ENCODE results near the gene SMIM36. TPM values are rescaled to one million over a fixed set of nuclear protein-coding genes. Genes with fewer than 3 reads are reported as not detected.
"Not testable (repeated sequence)": the region's sequence is repeated elsewhere in the genome, so short reads cannot be mapped to it uniquely, and the experiment has no call there.

SMIM36 gene
- polyA plus RNA-seq, 4 donors = 0.07 to 0.27 TPM; not detected in 2

GRCh38 chr17:55458287-55458900 lies 52.9 kb downstream of the SMIM36 start:
- no peak for DNase-seq (ENCODE audit: low read depth in 4 of 4, low spot score in 3 of 4)

GRCh38 chr17:55456307-55457240 lies 54.7 kb downstream of the SMIM36 start:
- DNase-seq (ENCODE audit: low read depth in 4 of 4, low spot score in 3 of 4) = no peak

- DNase-seq (ENCODE audit: low read depth in 4 of 4, low spot score in 3 of 4) = no peak
These were observed 56.3 kb downstream of the SMIM36 start for GRCh38 chr17:55454906-55455474.

GRCh38 chr17:55453839-55454557 lies 57.3 kb downstream of the SMIM36 start:
- no peak for DNase-seq (ENCODE audit: low read depth in 4 of 4, low spot score in 3 of 4)

GRCh38 chr17:55452139-55452790 lies 59.0 kb downstream of the SMIM36 start:
- DNase-seq (ENCODE audit: low read depth in 4 of 4, low spot score in 3 of 4) = no peak

GRCh38 chr17:55451758-55452138 lies 59.5 kb downstream of the SMIM36 start:
- DNase-seq (ENCODE audit: low read depth in 4 of 4, low spot score in 3 of 4) = no peak

- peak in 1 of 4 donors; percentile 47 for DNase-seq (ENCODE audit: low read depth in 4 of 4, low spot score in 3 of 4)
These were observed 60.0 kb downstream of the SMIM36 start for GRCh38 chr17:55451203-55451641.

- DNase-seq (ENCODE audit: low read depth in 4 of 4, low spot score in 3 of 4) = no peak
These were observed 60.9 kb downstream of the SMIM36 start for GRCh38 chr17:55450232-55450825.

- no peak for DNase-seq (ENCODE audit: low read depth in 4 of 4, low spot score in 3 of 4)
These were observed 62.6 kb downstream of the SMIM36 start for GRCh38 chr17:55448681-55449080.

- no peak for DNase-seq (ENCODE audit: low read depth in 4 of 4, low spot score in 3 of 4)
These were observed 64.6 kb downstream of the SMIM36 start for GRCh38 chr17:55446581-55447205.

- DNase-seq (ENCODE audit: low read depth in 4 of 4, low spot score in 3 of 4) = not testable (repeated sequence)
These were observed 65.2 kb downstream of the SMIM36 start for GRCh38 chr17:55446004-55446403.

- DNase-seq (ENCODE audit: low read depth in 4 of 4, low spot score in 3 of 4) = no peak
These were observed 66.5 kb downstream of the SMIM36 start for GRCh38 chr17:55444471-55445441.

GRCh38 chr17:55443904-55444303 lies 67.3 kb downstream of the SMIM36 start:
- DNase-seq (ENCODE audit: low read depth in 4 of 4, low spot score in 3 of 4) = no peak

- DNase-seq (ENCODE audit: low read depth in 4 of 4, low spot score in 3 of 4) = no peak
These were observed 68.1 kb downstream of the SMIM36 start for GRCh38 chr17:55442953-55443683.

GRCh38 chr17:55442462-55442861 lies 68.8 kb downstream of the SMIM36 start:
- DNase-seq (ENCODE audit: low read depth in 4 of 4, low spot score in 3 of 4) = no peak

- DNase-seq (ENCODE audit: low read depth in 4 of 4, low spot score in 3 of 4) = no peak
These were observed 69.7 kb downstream of the SMIM36 start for GRCh38 chr17:55441544-55441943.

GRCh38 chr17:55440391-55440790 lies 70.9 kb downstream of the SMIM36 start:
- no peak for DNase-seq (ENCODE audit: low read depth in 4 of 4, low spot score in 3 of 4)

- DNase-seq (ENCODE audit: low read depth in 4 of 4, low spot score in 3 of 4) = no peak
These were observed 74.1 kb downstream of the SMIM36 start for GRCh38 chr17:55437159-55437605.

Measured in left renal pelvis (tissue), 4 donors.